GM12864 (cell line): ENCODE measurements around the gene ACE.

Source experiments
- DNase-seq: peaks from one replicate; pipeline ENCODE4 v3.0.0-alpha.2; 2011; ENCODE audit warnings: low read depth
- H3K4me3 ChIP-seq: 2 replicates; pipeline ENCODE4 v1.5.1; 2011; ENCODE audit warnings: mild to moderate bottlenecking, low read depth, low read length, control low read depth
- TF ChIP-seq, protein P1 (sequence below): IDR thresholded peaks from 2 replicates; pipeline ENCODE4 v1.5.1; 2011; ENCODE audit warnings: low read depth, mild to moderate bottlenecking, moderate library complexity, low read length, control low read depth, inconsistent platforms; ENCODE audit errors: missing control alignments

The ACE gene

DNA sequence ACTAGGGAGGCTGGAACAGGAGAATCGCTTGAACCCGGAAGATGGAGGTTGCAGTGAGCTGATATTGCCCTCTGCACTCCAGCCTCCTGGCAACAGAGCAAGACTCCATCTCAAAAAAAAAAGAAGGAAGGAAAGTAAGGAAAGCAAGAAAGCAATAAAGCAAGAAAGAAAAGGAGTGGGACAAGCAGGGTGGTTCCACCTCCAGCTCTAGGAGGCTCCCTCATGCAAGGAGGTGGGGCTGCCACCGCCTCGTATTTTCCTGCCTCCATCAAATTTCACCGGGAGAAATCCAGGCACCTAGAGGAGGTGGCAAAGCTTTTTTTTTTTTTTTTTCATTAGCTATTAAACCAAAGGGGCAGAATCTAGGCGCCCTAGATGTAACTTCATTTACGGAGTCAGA, 31.8 kb upstream of the ACE start:
- H3K4me3 ChIP-seq: no peak overlapping the region
- no peak for DNase-seq
- TF ChIP-seq, protein P1, sequence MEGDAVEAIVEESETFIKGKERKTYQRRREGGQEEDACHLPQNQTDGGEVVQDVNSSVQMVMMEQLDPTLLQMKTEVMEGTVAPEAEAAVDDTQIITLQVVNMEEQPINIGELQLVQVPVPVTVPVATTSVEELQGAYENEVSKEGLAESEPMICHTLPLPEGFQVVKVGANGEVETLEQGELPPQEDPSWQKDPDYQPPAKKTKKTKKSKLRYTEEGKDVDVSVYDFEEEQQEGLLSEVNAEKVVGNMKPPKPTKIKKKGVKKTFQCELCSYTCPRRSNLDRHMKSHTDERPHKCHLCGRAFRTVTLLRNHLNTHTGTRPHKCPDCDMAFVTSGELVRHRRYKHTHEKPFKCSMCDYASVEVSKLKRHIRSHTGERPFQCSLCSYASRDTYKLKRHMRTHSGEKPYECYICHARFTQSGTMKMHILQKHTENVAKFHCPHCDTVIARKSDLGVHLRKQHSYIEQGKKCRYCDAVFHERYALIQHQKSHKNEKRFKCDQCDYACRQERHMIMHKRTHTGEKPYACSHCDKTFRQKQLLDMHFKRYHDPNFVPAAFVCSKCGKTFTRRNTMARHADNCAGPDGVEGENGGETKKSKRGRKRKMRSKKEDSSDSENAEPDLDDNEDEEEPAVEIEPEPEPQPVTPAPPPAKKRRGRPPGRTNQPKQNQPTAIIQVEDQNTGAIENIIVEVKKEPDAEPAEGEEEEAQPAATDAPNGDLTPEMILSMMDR: no peak

GRCh38 chr17:63445571-63445953, 31.3 kb upstream of the ACE start:
- TF ChIP-seq, protein P1: no peak
- DNase-seq: no peak
- peak overlapping the region; percentile 55 for H3K4me3 ChIP-seq

GRCh38 chr17:63445954-63446752, 30.7 kb upstream of the ACE start, which contains the start of gene CYB561:
Gene CYB561, minus strand, starts transcription at chr17:63446306. Its CDS starts 8,759 bp downstream, at chr17:63437547.
- H3K4me3 ChIP-seq: peak within 1 kb of the TSS; percentile 55
- no peak for DNase-seq
- TF ChIP-seq, protein P1: peak; percentile 52

DNA sequence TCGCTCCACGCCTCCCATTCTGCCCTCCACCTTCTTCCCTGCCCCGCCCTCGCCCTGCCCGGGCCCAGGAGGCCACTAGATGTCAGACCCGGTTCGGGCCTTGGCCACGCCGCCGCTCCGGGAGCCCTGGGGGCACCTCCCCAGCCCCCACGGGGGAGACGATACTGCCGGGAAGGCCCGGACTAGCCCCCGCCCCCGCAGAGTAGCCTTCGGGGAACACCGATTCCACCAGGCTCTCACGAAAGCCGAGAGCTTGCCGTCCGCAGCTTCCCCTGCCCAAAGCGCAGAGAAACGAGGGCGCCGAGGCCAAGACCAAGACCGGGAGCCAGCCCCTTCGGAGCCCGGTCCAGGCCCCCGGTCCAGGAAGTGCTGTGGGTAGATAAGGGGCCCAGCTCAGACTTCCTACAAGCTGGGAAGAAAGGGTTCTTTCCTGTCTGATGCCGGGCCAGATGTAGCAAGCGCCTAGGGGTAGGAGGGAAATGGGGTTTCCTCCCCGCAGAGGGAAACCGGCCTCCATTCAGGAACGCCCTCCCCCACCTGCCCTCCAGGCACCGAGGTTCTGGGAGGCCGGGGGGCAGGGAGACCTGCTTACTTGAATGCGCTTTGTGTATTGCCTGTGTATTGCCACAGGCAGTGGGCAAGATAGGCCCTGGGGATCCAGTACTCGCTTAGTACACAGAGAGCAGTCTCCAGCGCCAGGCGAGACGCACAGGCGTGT, 29.9 kb upstream of the ACE start:
- no peak for DNase-seq
- peak overlapping the region; percentile 55 for H3K4me3 ChIP-seq
- TF ChIP-seq, protein P1: no peak

DNA sequence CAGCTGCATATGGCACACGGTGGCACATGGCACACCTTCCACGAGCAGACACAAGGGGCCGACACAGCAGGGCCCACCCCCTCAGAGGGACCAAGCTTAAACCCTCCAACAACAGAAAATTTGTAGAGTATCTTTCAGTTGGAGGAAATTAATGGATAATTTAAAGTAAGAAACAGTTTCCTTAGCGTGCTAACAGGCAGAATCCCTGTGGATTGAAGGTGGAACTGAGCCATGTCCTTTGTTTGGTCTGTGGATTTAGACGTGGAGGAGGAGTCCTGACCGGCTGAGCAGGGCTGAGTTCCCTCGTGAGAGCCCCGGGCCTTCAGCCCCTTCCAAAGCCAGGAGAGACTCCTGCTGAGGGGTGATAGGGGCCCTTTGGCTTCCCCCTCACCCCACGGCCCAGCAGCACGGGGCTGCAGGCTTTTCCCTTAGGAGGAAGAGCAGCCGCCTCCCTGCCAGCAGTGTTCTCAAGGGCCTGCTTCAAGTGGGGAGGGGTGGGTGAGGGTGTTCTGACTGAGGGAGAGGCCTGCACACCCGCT, 29.3 kb upstream of the ACE start:
- no peak for DNase-seq
- no peak overlapping the region for H3K4me3 ChIP-seq
- TF ChIP-seq, protein P1: no peak

DNA sequence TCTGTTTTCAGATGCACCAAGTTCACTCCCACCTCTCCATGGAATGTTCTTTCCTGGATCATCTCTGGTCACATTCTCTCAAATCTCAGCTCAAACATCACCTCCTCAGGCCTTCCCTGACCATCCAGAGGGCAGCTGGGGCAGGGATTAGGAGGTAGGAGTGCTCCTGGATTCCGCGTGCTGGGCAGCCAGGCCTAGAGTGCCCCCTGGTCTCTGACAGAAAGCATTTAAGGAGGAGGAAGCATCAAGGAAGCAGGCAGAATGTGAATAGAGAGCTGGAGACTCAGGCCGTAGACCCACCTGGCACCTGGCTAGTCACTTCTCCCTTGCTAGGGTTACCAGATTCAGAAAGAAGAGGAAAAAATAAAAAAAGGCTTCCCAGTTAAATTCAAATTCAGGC, 28.2 kb upstream of the ACE start:
- no peak for DNase-seq
- TF ChIP-seq, protein P1: no peak
- no peak overlapping the region for H3K4me3 ChIP-seq
